ENCODE results near the gene EP400. TPM values are rescaled to one million over a fixed set of nuclear protein-coding genes. Genes with fewer than 3 reads are reported as not detected.

EP400 gene
- total and polyA plus RNA-seq, 2 of the 8 experiments (the other 6 are each of a cell fraction or from before 2014, with no cell fraction given) = 13.1 to 69.7 TPM

DNA sequence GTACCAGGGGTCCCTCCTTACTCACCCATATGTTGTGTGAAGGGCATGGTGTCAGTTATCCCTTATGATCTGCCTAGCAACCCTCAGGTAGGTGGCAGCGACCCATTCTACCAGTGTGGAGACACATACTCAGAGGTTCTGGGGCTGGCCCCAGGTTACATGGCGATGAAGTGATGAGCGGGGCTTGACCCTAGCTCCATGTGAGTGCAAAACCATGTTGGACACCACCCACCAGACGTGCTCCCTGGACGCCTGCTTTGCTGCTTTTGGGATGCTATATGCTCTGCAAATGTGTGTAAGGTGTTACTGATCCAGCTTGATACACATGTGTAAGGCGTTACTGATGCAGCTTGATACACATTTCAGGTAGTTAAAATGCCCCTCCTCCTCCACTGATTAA, 33.3 kb downstream of the EP400 start:
- H3K36me3 ChIP-seq (ENCODE audit: control insufficient read depth in 2 of 4, insufficient read depth in 4 of 4, low read length in 3 of 4) = peaks cover 3 to 51% (median 17%) of the 10 kb centered on the region in 4 experiments; a peak in 5 of 8 replicates
- no peak overlapping the region for H3K4ac ChIP-seq (replicated peaks; ENCODE audit: insufficient read length, low read depth, low read length)
- no peak for TF ChIP-seq PHF8 (conservative IDR thresholded peaks at IDR 0.05; ENCODE audit: low read depth, low read length)
- no peak for TF ChIP-seq CTBP2 (IDR thresholded peaks at IDR 0.05; ENCODE audit: borderline replicate concordance, insufficient read depth, insufficient read length, low read length)
- TF ChIP-seq ASH2L (IDR thresholded peaks at IDR 0.05; ENCODE audit: low read length) = no peak
- TF ChIP-seq POLR2AphosphoS5 (IDR thresholded peaks at IDR 0.05; ENCODE audit: low read depth, low read length) = no peak
- no peak for TF ChIP-seq KDM4A (IDR thresholded peaks at IDR 0.05; ENCODE audit: low read depth, low read length, severe bottlenecking)
- TF ChIP-seq RNF2 (IDR thresholded peaks at IDR 0.05; ENCODE audit: borderline replicate concordance, low read depth, low read length, missing control alignments, poor library complexity, severe bottlenecking) = no peak
- TF ChIP-seq POLR2A (IDR thresholded peaks at IDR 0.05; ENCODE audit: control extremely low read depth in 1 of 2, low read depth in 2 of 2, low read length in 2 of 2) = no peak
- TF ChIP-seq SIN3A (conservative IDR thresholded peaks at IDR 0.05 in 1 of 2, IDR thresholded peaks at IDR 0.05 in 1 of 2; ENCODE audit: low read depth in 1 of 2, low read length in 2 of 2) = no peak
- no peak for TF ChIP-seq KDM5A (IDR thresholded peaks at IDR 0.05; ENCODE audit: low read length)
- no peak for TF ChIP-seq EP300 (IDR thresholded peaks at IDR 0.05; ENCODE audit: borderline replicate concordance in 1 of 2, low read depth in 2 of 2, low read length in 2 of 2)
- no peak for TF ChIP-seq GTF2F1 (IDR thresholded peaks at IDR 0.05; ENCODE audit: borderline replicate concordance, low read depth, low read length)
- TF ChIP-seq NANOG (IDR thresholded peaks at IDR 0.05; ENCODE audit: insufficient read depth, low read depth, low read length, poor library complexity, severe bottlenecking) = no peak
- TF ChIP-seq TAF1 (IDR thresholded peaks at IDR 0.05; ENCODE audit: low read depth, low read length) = no peak

More for the DNA sequence above, 33.3 kb downstream of the EP400 start:
- H3K18ac ChIP-seq (ENCODE audit: extremely low read depth, low read length) = no peak overlapping the region
- H3K4me1 ChIP-seq (replicated peaks in 1 of 4; ENCODE audit: control insufficient read depth in 3 of 4, insufficient read depth in 4 of 4, low read length in 3 of 4) = peaks cover 0 to under 1% (median 0%) of the 10 kb centered on the region in 4 experiments; a peak in 2 of 7 replicates
- H2BK20ac ChIP-seq (ENCODE audit: low read length) = no peak overlapping the region
- no peak overlapping the region for H2BK15ac ChIP-seq (ENCODE audit: low read length)
- H4K91ac ChIP-seq (replicated peaks; ENCODE audit: insufficient read length, low read length) = no peak overlapping the region
- DNase-seq (ENCODE audit: low read depth in 1 of 2, low spot score in 2 of 2) = no peak
- POLR2A ChIA-PET (ENCODE audit: partially characterized antibody) = interaction anchor here (0.9 to 1.6 kb wide), 3 partner anchors 8 to 38 kb away, joined by 4 to 7 read pairs (median 5); no protein-coding TSS in a partner anchor
- no peaks in the 10 kb centered on the region for H4K20me1 ChIP-seq (replicated peaks in 1 of 2; ENCODE audit: control insufficient read depth in 1 of 2, insufficient read depth in 2 of 2, low read length in 2 of 2)
- no peak overlapping the region for H2AFZ ChIP-seq (ENCODE audit: low read length)
- H3K27ac ChIP-seq (ENCODE audit: low read depth, low read length) = no peak overlapping the region
- FAIRE-seq = no peak
- H3K9ac ChIP-seq (replicated peaks in 1 of 4; ENCODE audit: extremely low read depth in 1 of 4, low read depth in 3 of 4, low read length in 3 of 4) = no peak overlapping the region
- no peak overlapping the region for H2AK5ac ChIP-seq (ENCODE audit: low read depth, low read length)
- no peak overlapping the region for H4K5ac ChIP-seq (ENCODE audit: insufficient read length, low read depth, low read length)
- H3K23me2 ChIP-seq (ENCODE audit: low read depth, low read length) = no peaks in the 10 kb centered on the region
- no peak overlapping the region for H3K4me2 ChIP-seq (ENCODE audit: insufficient read depth in 1 of 2, low read depth in 2 of 2, low read length in 2 of 2)
- no peak overlapping the region for H3K4me3 ChIP-seq (ENCODE audit: extremely low read depth in 1 of 4, insufficient read depth in 2 of 4, low read depth in 3 of 4, low read length in 4 of 4)
- no peak overlapping the region for H3K14ac ChIP-seq (ENCODE audit: insufficient read length)
- H2BK12ac ChIP-seq (ENCODE audit: low read depth, low read length) = no peak overlapping the region
- CTCF ChIA-PET (ENCODE audit: partially characterized antibody) = interaction anchor here (1.0 to 1.6 kb wide), 5 partner anchors 9 to 93 kb away, joined by 3 to 4 read pairs (median 3); no protein-coding TSS in a partner anchor
- no peaks in the 10 kb centered on the region for H3K9me3 ChIP-seq (ENCODE audit: insufficient read depth in 2 of 2, low read depth in 1 of 2, low read length in 1 of 2)
- H3K23ac ChIP-seq (ENCODE audit: insufficient read length) = no peak overlapping the region
- no peak overlapping the region for H2BK5ac ChIP-seq (ENCODE audit: low read depth, low read length)
- H2BK120ac ChIP-seq (replicated peaks; ENCODE audit: low read depth, low read length) = no peak overlapping the region
- peaks cover 0 to 7% of the 10 kb centered on the region in 2 experiments; a peak in 2 of 4 replicates for H3K79me2 ChIP-seq (ENCODE audit: control insufficient read depth in 1 of 2, insufficient read depth in 2 of 2, low read length in 2 of 2)
- WGBS, 2 experiments (ENCODE audit: extremely low coverage in 1 of 2, insufficient coverage in 1 of 2, insufficient read length in 1 of 2, insufficient replicate concordance in 2 of 2, low coverage in 1 of 2, low lambda C conversion rate in 2 of 2, missing lambda C conversion rate in 1 of 2) = 90% methylated on average over 6 of the region's 6 CpGs; no CpG with 5 or more reads in 1 of the 2 experiments
- no peak overlapping the region for H4K8ac ChIP-seq (ENCODE audit: extremely low read depth, insufficient read depth, low read length)
- no peak overlapping the region for H3K56ac ChIP-seq (replicated peaks; ENCODE audit: insufficient read length, low read depth, low read length)
- H3K79me1 ChIP-seq (ENCODE audit: low read depth, low read length) = no peaks in the 10 kb centered on the region; the same call in 1 of the 2 replicates
- H3K27me3 ChIP-seq (replicated peaks in 1 of 4; ENCODE audit: control insufficient read depth in 3 of 4, extremely low read depth in 1 of 4, insufficient read depth in 3 of 4, low read length in 3 of 4) = no peaks in the 10 kb centered on the region

All from H1 (cell line).